Measurements from ENCODE around the gene JADE2.
"Not testable (repeated sequence)": the region's sequence is repeated elsewhere in the genome, so short reads cannot be mapped to it uniquely, and the experiment has no call there.

Gene JADE2

GRCh38 chr5:134524826-134525682, at the start of gene JADE2:
Gene JADE2, plus strand, starts transcription at chr5:134525670. Its CDS starts 10,188 bp downstream, at chr5:134535858.
- DNase-seq, result no peak

GRCh38 chr5:134477462-134478245, 47.8 kb upstream of the JADE2 start:
- DNase-seq, result no peak

- DNase-seq, result no peak
Measured at GRCh38 chr5:134479839-134480238, 45.6 kb upstream of the JADE2 start.

DNA sequence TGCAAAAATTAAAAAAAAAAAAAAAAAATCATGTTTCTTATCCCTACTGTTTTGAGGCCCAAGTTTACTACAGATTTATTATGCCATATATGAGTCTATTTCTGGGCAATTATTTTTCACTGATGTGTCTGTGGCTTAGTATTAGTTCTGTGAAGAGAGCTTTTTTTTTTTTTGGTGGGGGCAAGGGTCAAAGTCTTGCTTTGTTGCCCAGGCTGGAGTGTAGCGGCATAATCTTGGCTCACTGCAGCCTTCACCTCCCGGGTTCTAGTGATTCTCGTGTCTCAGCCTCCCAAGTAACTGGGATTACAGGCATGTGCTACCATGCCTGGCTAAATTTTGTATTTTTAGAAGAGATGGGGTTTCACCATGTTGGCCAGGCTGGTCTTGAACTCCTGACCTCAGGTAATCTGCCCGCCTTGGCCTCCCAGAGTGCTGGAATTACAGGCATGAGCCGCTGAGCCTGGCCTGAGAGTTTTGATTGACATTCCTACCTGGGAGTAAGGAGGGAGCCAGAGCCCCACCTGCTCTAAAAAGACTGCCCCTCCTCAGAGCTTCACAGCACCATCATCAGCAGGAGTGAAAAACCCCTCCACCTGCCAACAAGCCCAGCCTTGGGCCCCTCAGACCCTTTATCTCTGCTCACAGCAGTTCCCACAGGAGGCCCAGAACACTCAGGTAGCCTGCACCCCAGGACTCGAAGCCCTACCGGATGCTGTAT, 36.1 kb upstream of the JADE2 start:
- DNase-seq, result no peak

- DNase-seq, result no peak
Measured at GRCh38 chr5:134490255-134490924, 35.1 kb upstream of the JADE2 start.

GRCh38 chr5:134490925-134491271, 34.6 kb upstream of the JADE2 start:
- DNase-seq, result no peak

DNA sequence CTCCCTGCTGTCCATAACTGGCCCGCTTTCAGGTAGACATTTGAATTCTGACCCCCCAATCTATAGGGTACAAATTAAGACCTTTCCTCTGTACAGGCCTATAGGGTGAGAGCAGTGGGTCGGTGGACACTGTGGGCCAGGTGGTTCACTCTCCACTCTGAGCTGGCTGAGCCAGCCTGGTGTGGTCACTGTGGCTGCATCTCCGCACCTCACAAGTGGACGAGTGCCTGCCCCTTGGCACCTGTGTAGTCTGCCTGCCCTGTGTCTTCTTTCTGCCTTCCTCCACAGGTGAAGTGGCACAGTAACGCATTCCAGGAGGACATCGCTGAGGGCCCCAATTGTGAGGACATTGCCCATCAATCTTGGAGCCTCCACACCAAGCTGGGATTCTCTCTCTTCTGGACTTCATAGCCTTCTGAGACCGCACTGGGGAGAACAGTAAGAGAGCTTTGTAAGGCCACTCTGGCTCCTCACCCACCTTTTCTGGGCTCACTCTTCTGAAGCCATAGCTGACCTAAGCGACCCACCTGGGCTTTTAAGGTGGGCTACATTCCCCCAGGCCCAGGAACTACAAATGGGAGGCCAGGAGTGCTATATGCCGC, 33.5 kb upstream of the JADE2 start:
- DNase-seq, result no peak

DNA sequence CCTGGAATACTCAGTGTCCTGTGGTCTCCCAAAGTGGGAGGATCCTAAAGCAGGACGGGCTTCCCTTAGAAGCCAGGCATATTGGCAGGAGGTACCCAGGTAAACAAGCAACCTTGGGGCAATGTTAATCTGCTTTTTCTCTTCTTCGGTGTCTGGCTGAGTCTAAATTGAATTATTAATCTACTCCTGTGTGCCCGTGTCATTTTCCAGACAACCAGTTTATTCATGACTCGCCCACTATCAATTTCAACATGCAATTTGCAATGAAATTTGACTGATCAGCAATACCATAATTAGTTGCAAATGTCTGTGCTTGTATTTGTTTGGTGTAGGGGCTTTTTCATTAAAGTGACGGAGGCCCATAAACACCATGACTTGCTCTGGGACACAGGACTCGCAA, 32.9 kb upstream of the JADE2 start:
- DNase-seq, result no peak

- no peak for DNase-seq
Measured at GRCh38 chr5:134493461-134494055, 31.9 kb upstream of the JADE2 start.

DNA sequence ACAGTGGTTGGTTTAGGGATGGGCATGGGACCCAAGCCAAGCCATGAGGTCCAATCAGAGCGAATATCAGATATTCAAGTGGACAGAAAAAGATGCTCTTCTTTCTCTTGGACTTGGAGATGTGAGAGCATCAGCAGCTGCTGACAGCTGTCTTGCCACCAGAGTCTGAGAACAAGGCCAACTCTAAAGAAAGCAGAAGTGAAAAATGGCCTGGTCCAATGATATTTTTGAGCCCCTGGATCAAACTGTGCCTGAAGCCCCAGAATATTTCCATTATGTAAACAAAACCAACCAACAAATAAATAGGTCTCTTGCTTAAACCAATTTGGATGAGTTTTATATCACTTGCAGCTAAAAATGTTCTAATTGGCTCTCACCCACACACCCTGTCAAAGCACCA, 30.7 kb upstream of the JADE2 start:
- no peak for DNase-seq

- not testable (repeated sequence) for DNase-seq
Measured at GRCh38 chr5:134499905-134500304, 25.6 kb upstream of the JADE2 start.

GRCh38 chr5:134500699-134501430, 24.6 kb upstream of the JADE2 start:
- no peak for DNase-seq

GRCh38 chr5:134502259-134502658, 23.2 kb upstream of the JADE2 start:
- no peak for DNase-seq

- DNase-seq, result no peak
Measured at GRCh38 chr5:134503088-134503936, 22.2 kb upstream of the JADE2 start.

DNA sequence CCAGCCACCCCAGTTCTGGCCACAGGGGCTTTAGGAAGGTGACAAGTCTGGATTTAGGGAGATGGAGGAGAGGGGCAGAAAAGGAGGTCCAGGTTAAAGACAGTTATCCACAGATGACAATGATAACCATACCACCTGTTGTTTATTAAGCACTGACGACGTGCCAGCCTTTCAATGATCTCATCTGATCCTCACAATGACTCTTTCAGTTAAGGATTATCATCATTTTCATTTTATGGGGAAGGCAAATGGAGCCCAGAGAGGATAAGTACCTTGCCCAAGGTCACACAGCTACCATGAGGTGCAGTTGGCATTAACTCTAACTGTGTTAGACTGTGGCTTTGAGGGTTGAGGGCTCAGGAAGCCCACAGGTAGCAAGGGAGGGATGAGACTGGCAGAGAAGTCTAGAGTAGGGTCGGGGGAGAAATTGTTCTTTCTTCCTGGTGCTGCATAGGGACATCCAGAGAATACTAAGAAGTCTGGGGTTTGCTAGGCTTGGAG, 21.5 kb upstream of the JADE2 start:
- DNase-seq, result no peak

DNA sequence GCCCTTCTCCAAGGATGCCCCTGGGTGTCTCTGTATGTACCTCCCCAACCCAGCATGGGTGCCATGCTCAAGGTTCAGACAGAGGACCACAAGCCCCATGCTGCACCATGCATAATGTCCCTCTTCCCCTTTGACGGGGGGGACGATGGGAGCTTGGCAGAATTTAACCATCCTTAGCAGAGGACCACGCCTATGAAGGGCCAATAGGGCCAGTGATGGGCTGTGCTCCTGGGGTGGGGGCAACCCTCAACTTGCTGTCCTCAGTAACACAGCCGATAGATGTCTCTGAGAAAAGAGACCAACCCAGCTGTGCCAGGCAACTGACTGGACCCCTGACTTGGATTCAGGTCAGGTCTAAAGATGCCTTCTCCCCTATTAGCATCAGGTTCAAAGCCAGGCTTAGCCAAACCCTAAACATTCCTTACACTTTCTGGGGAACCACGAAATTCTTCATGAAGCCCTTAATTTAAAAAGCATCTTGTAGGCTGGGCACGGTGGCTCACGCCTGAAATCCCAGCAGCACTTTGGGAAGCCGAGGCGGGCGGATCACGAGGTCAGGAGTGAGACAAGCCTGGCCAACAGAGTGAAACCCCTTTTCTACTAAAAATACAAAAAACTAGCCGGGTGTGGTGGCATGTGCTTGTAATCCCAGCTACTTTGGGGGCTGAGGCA, 20.7 kb upstream of the JADE2 start:
- DNase-seq, result no peak

- DNase-seq, result no peak
Measured at GRCh38 chr5:134506054-134507039, 19.1 kb upstream of the JADE2 start.

GRCh38 chr5:134507452-134507851, 18.0 kb upstream of the JADE2 start:
- no peak for DNase-seq

All from cerebellar nuclear complex (tissue), 1 donor.